NCI-H526 (cell line): Measurements from ENCODE around the gene RBMX.
A peak's percentile ranks its signal among the peaks of the same experiment; 100 is the strongest.
"Not testable (repeated sequence)": the region's sequence is repeated elsewhere in the genome, so short reads cannot be mapped to it uniquely, and the experiment has no call there.

Experiments
- DNase-seq, 2 experiments: peaks; one replicate each; lab custom pipeline; 2025; lab: John Stamatoyannopoulos, UW

RBMX gene

DNA sequence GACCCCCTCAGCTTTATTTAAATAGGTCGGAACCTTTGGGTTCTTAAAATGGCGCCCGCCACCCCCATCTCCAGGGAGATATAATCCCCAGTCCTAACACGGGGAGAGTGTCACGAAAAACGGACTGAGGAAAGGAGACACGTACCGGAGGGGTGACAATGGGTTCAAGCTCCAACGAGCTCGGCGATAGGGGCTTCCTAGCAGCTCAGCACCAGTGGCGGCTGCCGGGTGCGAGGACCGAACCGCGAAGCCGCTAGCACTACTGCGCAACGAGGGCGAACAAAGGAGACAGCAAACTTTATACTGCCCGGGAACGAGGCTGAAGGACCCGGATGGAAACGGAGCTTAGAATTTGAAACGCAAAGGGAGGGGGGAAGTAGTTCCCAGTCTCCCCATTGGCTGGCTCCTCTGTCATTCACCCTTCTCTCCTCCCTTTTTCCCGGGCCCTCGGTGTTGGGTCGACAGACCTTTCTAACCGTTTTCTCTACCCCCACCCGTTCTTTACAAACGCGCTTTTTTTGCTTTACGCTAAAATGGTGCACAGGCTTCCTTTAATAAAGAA is at the start of gene RBMX:
Gene RBMX (minus strand): TSS at position 274 of the 562 bp plus-strand sequence. CDS start 1,298 bp downstream, outside the sequence.
- DNase-seq: peak; percentile 86 to 95

DNA sequence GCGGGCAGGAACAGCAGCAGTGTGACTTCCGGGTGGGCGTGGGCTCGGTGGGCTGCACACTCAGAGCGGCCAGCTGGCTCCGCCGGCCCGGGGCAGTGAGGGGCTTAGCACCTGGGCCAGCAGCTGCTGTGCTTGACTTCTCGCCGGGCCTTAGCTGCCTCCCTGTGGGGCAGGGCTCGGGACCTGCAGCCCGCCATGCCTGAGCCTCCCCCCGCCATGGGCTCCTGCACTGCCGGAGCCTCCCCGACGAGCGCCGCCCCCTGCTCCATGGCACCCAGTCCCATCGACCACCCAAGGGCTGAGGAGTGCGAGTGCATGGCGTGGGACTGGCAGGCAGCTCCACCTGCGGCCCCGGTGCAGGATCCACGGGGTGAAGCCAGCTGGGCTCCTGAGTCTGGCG is 40.9 kb upstream of the RBMX start:
- not testable (repeated sequence) for DNase-seq

GRCh38 chrX:136920001-136920400 is 39.5 kb upstream of the RBMX start:
- no peak for DNase-seq

GRCh38 chrX:136916827-136917226 is 36.3 kb upstream of the RBMX start:
- no peak for DNase-seq

DNA sequence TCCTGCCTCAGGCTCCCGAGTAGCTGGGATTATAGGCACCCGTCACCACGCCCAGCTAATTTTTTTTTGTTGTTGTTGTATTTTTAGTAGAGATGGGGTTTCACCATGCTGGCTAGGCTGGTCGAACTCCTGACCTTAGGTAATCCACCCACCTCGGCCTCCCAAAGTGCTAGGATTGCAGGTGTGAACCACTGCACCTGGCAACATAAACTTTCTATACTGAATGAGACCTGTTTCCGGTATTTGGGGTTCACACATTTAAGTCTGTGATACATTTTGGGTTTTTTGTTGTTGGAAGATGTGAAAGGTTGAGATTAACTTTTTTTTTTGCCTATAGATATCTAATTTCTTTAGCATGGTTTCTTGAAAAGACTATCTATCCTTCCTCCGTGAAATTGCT is 31.1 kb upstream of the RBMX start:
- DNase-seq: not testable (repeated sequence)

- DNase-seq: no peak
Observed at GRCh38 chrX:136911253-136911652, 30.7 kb upstream of the RBMX start.

- no peak for DNase-seq
Observed at GRCh38 chrX:136910565-136911035, 30.1 kb upstream of the RBMX start.

GRCh38 chrX:136909706-136910564 is 29.4 kb upstream of the RBMX start:
- DNase-seq: peak; percentile 88 to 89

- DNase-seq: peak; percentile 63 to 84
Observed at GRCh38 chrX:136909119-136909705, 28.7 kb upstream of the RBMX start.

DNA sequence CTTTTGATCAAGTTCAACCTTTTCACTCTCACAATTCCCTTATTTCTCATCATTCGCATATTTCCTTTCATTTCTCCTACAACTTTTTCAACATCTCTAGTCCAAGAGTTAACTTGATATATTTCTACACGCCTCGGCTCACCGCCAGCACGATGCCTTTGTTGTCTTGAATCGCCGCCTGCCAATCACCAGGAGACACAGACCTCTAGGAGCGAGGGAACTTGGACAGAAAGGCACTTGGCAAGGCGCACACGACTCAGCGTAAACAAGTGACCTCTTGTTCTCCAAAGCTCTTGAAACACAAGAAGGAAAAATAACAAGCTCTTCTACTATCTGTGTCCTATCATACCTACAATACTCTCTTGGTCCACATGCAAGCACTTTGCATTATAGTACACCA is 27.1 kb upstream of the RBMX start:
- no peak for DNase-seq

DNA sequence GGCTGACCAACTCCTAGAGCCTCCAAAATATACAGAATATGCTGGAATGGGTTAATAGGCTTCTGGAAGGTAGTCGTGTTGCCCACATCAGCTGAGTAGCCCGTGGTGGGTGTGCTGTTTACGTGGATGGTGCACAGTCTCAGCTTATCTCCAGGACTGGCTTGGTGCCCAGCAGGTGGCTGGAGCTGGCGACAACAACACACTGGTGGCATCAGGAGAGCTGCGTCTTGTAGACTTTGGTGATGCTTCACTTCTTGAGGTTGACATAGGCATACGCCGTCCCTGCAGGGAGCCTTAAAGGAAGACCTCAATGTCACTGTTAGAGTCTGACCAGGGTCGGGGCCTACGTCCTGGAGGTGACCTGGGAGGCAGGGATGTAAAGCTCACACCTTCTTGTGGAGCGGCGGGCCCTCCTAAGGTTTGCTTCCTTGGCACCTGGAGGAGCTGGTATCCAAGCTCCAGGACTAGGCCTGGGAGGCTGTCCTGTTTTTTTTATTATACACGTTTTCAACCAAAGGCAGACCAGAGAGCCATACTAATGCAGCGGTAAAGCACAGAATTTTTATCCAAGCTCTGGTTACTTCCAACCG is 26.5 kb upstream of the RBMX start:
- no peak for DNase-seq

- not testable (repeated sequence) for DNase-seq
Observed at GRCh38 chrX:136904067-136904466, 23.5 kb upstream of the RBMX start.

GRCh38 chrX:136900071-136900470 is 19.5 kb upstream of the RBMX start:
- not testable (repeated sequence) for DNase-seq

- DNase-seq: peak; percentile 13 to 46
Observed at GRCh38 chrX:136899221-136899620, 18.7 kb upstream of the RBMX start.

DNA sequence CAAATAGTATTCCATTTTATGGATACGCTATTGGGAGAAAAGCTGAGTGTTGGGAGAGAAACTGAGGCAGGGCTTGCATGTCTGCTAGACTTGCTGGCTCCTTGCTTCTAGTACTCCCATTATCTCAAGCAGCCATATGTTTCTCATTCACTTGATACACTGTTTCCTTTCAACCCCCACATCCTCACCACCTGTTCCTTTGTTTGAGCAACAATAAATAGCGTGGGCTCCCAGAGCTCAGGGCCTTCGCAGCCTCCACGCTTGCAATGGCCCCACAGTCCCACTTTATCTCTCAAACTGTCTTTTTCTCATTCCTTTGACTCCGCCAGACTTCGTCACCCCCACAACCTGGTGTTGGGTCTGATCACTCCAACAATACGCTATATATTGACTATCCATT is 18.2 kb upstream of the RBMX start:
- peak in 1 of 2 experiments; percentile 46 for DNase-seq

GRCh38 chrX:136896121-136896914 is 15.8 kb upstream of the RBMX start:
- no peak for DNase-seq

DNA sequence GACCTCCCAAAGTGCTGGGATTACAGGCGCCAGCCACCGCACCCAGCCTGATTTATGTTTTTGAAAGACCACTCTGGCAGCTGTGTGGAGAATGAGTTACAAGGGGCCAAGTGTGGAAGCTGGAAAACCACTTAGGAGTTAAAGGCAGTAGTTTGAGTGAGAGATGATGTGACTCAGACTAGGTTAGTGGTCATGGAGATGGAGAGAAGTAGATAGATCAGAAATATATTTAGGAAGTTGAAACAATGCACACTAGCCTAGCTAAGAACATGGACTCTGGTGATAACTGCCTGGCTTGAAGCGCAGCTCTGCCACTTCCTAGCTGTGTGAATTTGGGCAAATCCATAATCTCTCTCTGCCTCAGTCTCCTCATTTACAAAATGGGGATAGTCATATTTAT is 11.9 kb upstream of the RBMX start:
- no peak for DNase-seq

GRCh38 chrX:136890596-136890995 is 10.1 kb upstream of the RBMX start:
- DNase-seq: not testable (repeated sequence)

GRCh38 chrX:136889269-136889668 is 8.7 kb upstream of the RBMX start:
- no peak for DNase-seq

DNA sequence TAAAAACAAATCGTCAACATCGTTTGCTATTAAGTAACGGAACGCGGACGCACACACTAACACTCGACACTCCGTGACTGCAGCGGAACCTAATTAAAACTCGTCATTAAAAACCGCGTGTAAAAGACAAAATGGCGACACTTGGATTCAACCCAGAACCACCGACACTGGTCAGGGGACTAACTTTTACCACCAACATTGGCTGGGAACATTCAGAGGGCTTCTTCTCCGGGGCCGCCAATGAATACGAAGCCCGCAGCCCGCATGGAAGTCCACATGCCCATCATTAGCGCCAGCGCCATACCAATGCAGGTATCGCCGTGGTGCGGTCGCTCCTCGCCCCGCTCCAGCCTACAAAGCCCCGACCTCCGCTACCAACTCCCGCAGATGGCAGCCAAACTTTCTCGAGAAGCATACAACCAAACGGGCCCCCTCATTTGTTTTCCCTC is 498 bp downstream of the RBMX start:
- peak in 1 of 2 experiments; percentile 14 for DNase-seq

GRCh38 chrX:136879001-136879687 is 1.4 kb downstream of the RBMX start:
- peak in 1 of 2 experiments; percentile 41 for DNase-seq
